Mesendoderm (in vitro differentiated cells): ENCODE results near the gene RAMACL.

Source experiments
- DNase-seq: peaks from one replicate; pipeline ENCODE4 v3.0.0; 2013
- H2AK5ac ChIP-seq: 2 replicates; pipeline ENCODE4 v1.6.1; 2013; ENCODE audit warnings: low read length, inconsistent platforms
- H2BK120ac ChIP-seq: 2 replicates; pipeline ENCODE4 v1.6.1; 2013; ENCODE audit warnings: low read depth, mild to moderate bottlenecking, low read length, moderate library complexity, mixed read lengths
- H2BK15ac ChIP-seq: replicated peaks from 2 replicates; pipeline ENCODE4 v1.6.1; 2013; ENCODE audit warnings: low read depth, mild to moderate bottlenecking, moderate library complexity
- H2BK5ac ChIP-seq: 2 replicates; pipeline ENCODE4 v1.6.1; 2013; ENCODE audit warnings: low read length, inconsistent platforms
- H3K18ac ChIP-seq: 2 replicates; pipeline ENCODE4 v1.6.1; 2013; ENCODE audit warnings: mild to moderate bottlenecking, low read length, mixed read lengths
- H3K23ac ChIP-seq: one replicate; pipeline ENCODE4 v1.6.1; 2013; ENCODE audit warnings: low read length
- H3K27ac ChIP-seq: 2 replicates; pipeline ENCODE4 v1.5.1; 2013; ENCODE audit warnings: low read depth, mild to moderate bottlenecking, inconsistent platforms, low read length, moderate library complexity
- H3K27me3 ChIP-seq: 2 replicates; pipeline ENCODE4 v1.6.1; 2013; ENCODE audit warnings: low read length, control low read depth, mild to moderate bottlenecking, inconsistent platforms; ENCODE audit not compliant: insufficient read depth, poor library complexity
- H3K36me3 ChIP-seq: 2 replicates; pipeline ENCODE4 v1.6.1; 2013; ENCODE audit warnings: low read length, inconsistent platforms; ENCODE audit not compliant: control insufficient read depth, insufficient read depth
- H3K4ac ChIP-seq: one replicate; pipeline ENCODE4 v1.6.1; 2013; ENCODE audit warnings: low read depth, mild to moderate bottlenecking, low read length, moderate library complexity
- H3K4me1 ChIP-seq: 2 replicates; pipeline ENCODE4 v1.6.1; 2013; ENCODE audit warnings: low read depth, low read length, inconsistent platforms; ENCODE audit not compliant: control insufficient read depth
- H3K4me2 ChIP-seq: 2 replicates; pipeline ENCODE4 v1.6.1; 2013; ENCODE audit warnings: low read length
- H3K4me3 ChIP-seq: 2 replicates; pipeline ENCODE4 v1.5.1; 2013; ENCODE audit warnings: mild to moderate bottlenecking, low read length
- H3K56ac ChIP-seq: one replicate; pipeline ENCODE4 v1.6.1; 2013; ENCODE audit warnings: low read length
- H3K79me1 ChIP-seq: 2 replicates; pipeline ENCODE4 v1.6.1; 2013; ENCODE audit warnings: low read length, inconsistent platforms
- H3K79me2 ChIP-seq: 2 replicates; pipeline ENCODE4 v1.6.1; 2013; ENCODE audit warnings: mild to moderate bottlenecking, low read length; ENCODE audit not compliant: control insufficient read depth, insufficient read depth
- H3K9ac ChIP-seq: 2 replicates; pipeline ENCODE4 v1.6.1; 2013; ENCODE audit warnings: low read length, inconsistent platforms
- H4K5ac ChIP-seq: one replicate; pipeline ENCODE4 v1.6.1; 2013; ENCODE audit warnings: low read length
- H4K8ac ChIP-seq: one replicate; pipeline ENCODE4 v1.6.1; 2013; ENCODE audit warnings: low read depth, mild to moderate bottlenecking, control low read depth, low read length, moderate library complexity
- WGBS: extraction: QIAGEN DNeasy Blood & Tissue Kit; methylation state at CpG from one replicate; pipeline ENCODE4 v1.1.7; 2013; ENCODE audit warnings: low lambda C conversion rate, missing lambda C conversion rate; ENCODE audit not compliant: insufficient coverage; ENCODE audit errors: extremely low coverage; 5-methylcytosine and 5-hydroxymethylcytosine counted together

The RAMACL gene

GRCh38 chr6:166625356-166625755 lies 38.9 kb upstream of the RAMACL start:
- Histone ChIP-seq H3K36me3 (no peaks in the 10 kb centered on the region), H3K18ac (no peak overlapping the region), H3K79me2 (peaks cover 3% of the 10 kb centered on the region), H4K5ac (no peak overlapping the region), H3K4me3 (no peak overlapping the region), H3K4ac (no peak overlapping the region), H3K27me3 (no peaks in the 10 kb centered on the region), H3K4me1 (peaks cover 4% of the 10 kb centered on the region), H3K79me1 (peaks cover 7% of the 10 kb centered on the region), H3K27ac (no peak overlapping the region), H2AK5ac (no peak overlapping the region), H3K23ac (no peak overlapping the region), H3K4me2 (no peak overlapping the region), H2BK15ac (no peak overlapping the region), H2BK120ac (no peak overlapping the region), H3K9ac (no peak overlapping the region), H2BK5ac (no peak overlapping the region), H3K56ac (no peak overlapping the region), H4K8ac (no peak overlapping the region)
- WGBS = no CpG with 5 or more reads among the region's 5 CpGs
- DNase-seq = no peak

DNA sequence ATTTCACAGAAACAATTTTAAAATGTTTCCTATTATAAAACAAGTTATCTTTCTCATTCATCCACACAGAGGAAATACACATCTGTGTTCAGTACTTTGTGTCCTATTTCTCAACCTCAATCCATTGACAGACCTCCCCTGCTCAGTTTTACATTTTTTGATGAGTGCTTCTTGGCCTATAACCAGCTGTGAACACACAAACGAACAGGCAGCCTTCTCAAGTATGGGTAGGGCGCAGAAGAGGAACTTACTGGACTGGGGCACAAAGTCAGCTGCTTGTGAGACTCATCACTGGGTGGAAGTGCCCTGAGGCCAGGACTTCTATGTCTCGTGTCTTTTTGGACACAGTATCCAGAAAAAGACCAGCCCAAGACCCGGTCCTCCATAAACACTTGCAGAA lies 37.8 kb upstream of the RAMACL start:
- Histone ChIP-seq H3K4me3 (no peak overlapping the region), H4K8ac (no peak overlapping the region), H3K56ac (no peak overlapping the region), H3K36me3 (no peaks in the 10 kb centered on the region), H3K27me3 (no peaks in the 10 kb centered on the region), H3K4me2 (no peak overlapping the region), H4K5ac (no peak overlapping the region), H3K4ac (no peak overlapping the region), H3K79me2 (peaks cover 3% of the 10 kb centered on the region), H2BK15ac (no peak overlapping the region), H3K23ac (no peak overlapping the region), H3K18ac (no peak overlapping the region), H2BK120ac (no peak overlapping the region), H2BK5ac (no peak overlapping the region), H3K9ac (no peak overlapping the region), H3K4me1 (peaks cover 4% of the 10 kb centered on the region), H2AK5ac (no peak overlapping the region), H3K27ac (no peak overlapping the region), H3K79me1 (peaks cover 7% of the 10 kb centered on the region)
- WGBS = no CpG with 5 or more reads among the region's 4 CpGs
- no peak for DNase-seq

DNA sequence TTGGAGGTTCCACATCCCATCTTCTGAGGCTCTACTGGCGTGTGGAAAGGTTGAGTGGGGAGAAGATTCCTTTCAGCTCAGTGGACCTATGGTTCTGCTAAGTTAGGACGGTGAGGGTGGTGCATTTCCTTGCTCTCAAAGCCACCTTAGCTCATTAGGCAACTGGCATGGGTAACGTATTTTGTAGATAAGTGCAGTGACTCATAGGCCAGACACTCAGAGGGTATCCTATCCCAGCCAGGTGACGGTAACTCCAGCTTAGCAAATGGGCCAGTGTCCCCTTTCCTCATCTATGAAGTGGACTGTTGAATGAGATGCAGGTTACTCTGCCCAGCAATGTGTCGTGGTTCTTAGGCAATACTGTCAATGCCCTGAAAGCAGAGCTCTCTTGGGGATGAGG lies 36.8 kb upstream of the RAMACL start:
- no peak overlapping the region for H3K27ac ChIP-seq
- H3K4me2 ChIP-seq = no peak overlapping the region
- H2BK15ac ChIP-seq = no peak overlapping the region
- H2AK5ac ChIP-seq = no peak overlapping the region
- no peaks in the 10 kb centered on the region for H3K27me3 ChIP-seq
- H4K8ac ChIP-seq = no peak overlapping the region
- no CpG with 5 or more reads among the region's 5 CpGs for WGBS
- no peak overlapping the region for H3K18ac ChIP-seq
- no peaks in the 10 kb centered on the region for H3K36me3 ChIP-seq
- no peak overlapping the region for H3K56ac ChIP-seq
- H2BK120ac ChIP-seq = no peak overlapping the region
- DNase-seq = peak; percentile 33
- no peak overlapping the region for H3K4me3 ChIP-seq
- no peak overlapping the region for H4K5ac ChIP-seq
- peaks cover 7% of the 10 kb centered on the region for H3K79me1 ChIP-seq
- H3K9ac ChIP-seq = no peak overlapping the region
- no peak overlapping the region for H2BK5ac ChIP-seq
- peaks cover 4% of the 10 kb centered on the region for H3K4me1 ChIP-seq
- no peak overlapping the region for H3K4ac ChIP-seq
- no peak overlapping the region for H3K23ac ChIP-seq
- peaks cover 3% of the 10 kb centered on the region for H3K79me2 ChIP-seq

GRCh38 chr6:166621114-166621540 lies 34.6 kb upstream of the RAMACL start:
- no peak overlapping the region for H3K9ac ChIP-seq
- H3K4me1 ChIP-seq = peaks cover 4% of the 10 kb centered on the region
- no peaks in the 10 kb centered on the region for H3K36me3 ChIP-seq
- H3K27ac ChIP-seq = no peak overlapping the region
- no peak overlapping the region for H3K18ac ChIP-seq
- WGBS = no CpG with 5 or more reads among the region's 6 CpGs
- no peak overlapping the region for H4K5ac ChIP-seq
- H3K79me2 ChIP-seq = peaks cover 9% of the 10 kb centered on the region
- no peak overlapping the region for H3K4me3 ChIP-seq
- no peak overlapping the region for H4K8ac ChIP-seq
- no peak overlapping the region for H3K23ac ChIP-seq
- no peak overlapping the region for H3K4me2 ChIP-seq
- H3K27me3 ChIP-seq = no peaks in the 10 kb centered on the region
- H3K79me1 ChIP-seq = peaks cover 10% of the 10 kb centered on the region
- no peak overlapping the region for H2BK120ac ChIP-seq
- peak; percentile 52 for DNase-seq
- no peak overlapping the region for H3K4ac ChIP-seq
- H2BK5ac ChIP-seq = no peak overlapping the region
- H2BK15ac ChIP-seq = no peak overlapping the region
- no peak overlapping the region for H2AK5ac ChIP-seq
- peak overlapping the region; percentile 20 for H3K56ac ChIP-seq

GRCh38 chr6:166620478-166621113 lies 34.1 kb upstream of the RAMACL start:
- H2BK5ac ChIP-seq = no peak overlapping the region

DNA sequence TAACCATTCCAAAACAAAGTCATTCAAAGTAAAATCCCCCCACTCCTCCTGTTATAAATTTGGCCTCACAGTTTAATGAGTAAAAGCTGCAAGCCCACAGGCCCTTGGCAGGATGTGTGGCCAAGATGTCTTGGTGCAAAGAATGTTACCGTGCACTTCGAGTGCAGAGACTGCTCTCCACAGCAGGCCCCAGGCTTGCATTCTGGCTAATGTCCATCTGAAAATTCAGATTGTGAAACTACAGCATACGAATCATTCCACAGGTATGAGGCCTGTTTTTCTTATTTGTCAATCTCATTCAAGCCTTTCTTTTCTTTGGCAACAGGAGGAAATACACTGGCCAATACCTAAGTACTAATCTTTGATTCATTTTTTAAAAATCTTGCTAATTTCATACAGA lies 33.4 kb upstream of the RAMACL start:
- Histone ChIP-seq H3K56ac (no peak overlapping the region), H3K4me1 (peaks cover 8% of the 10 kb centered on the region), H3K27ac (no peak overlapping the region)

More at GRCh38 chr6:166620478-166621113, 34.1 kb upstream of the RAMACL start:
- no peak for DNase-seq
- Histone ChIP-seq H3K4ac (no peak overlapping the region), H3K18ac (no peak overlapping the region), H4K5ac (no peak overlapping the region), H2BK15ac (no peak overlapping the region), H3K56ac (peak overlapping the region; percentile 20), H3K27me3 (no peaks in the 10 kb centered on the region), H3K4me1 (peaks cover 5% of the 10 kb centered on the region), H3K23ac (peak overlapping the region; percentile 19), H2AK5ac (no peak overlapping the region), H4K8ac (no peak overlapping the region), H3K27ac (no peak overlapping the region), H3K79me2 (peaks cover 11% of the 10 kb centered on the region), H2BK120ac (no peak overlapping the region), H3K4me2 (no peak overlapping the region), H3K4me3 (no peak overlapping the region), H3K79me1 (peaks cover 10% of the 10 kb centered on the region), H3K36me3 (no peaks in the 10 kb centered on the region), H3K9ac (no peak overlapping the region)
- no CpG with 5 or more reads among the region's 8 CpGs for whole genome bisulfite sequencing

More for the DNA sequence above, 33.4 kb upstream of the RAMACL start:
- no peak overlapping the region for H3K23ac ChIP-seq
- H2BK120ac ChIP-seq = no peak overlapping the region
- peaks cover 12% of the 10 kb centered on the region for H3K79me1 ChIP-seq
- no peak overlapping the region for H4K5ac ChIP-seq
- H3K9ac ChIP-seq = no peak overlapping the region
- no peaks in the 10 kb centered on the region for H3K36me3 ChIP-seq
- no peak overlapping the region for H3K4ac ChIP-seq
- WGBS = no CpG with 5 or more reads among the region's 3 CpGs
- H2BK15ac ChIP-seq = no peak overlapping the region
- no peak for DNase-seq
- H3K4me2 ChIP-seq = no peak overlapping the region
- no peak overlapping the region for H2BK5ac ChIP-seq
- no peaks in the 10 kb centered on the region for H3K27me3 ChIP-seq
- no peak overlapping the region for H2AK5ac ChIP-seq
- H3K18ac ChIP-seq = no peak overlapping the region
- H3K79me2 ChIP-seq = peaks cover 12% of the 10 kb centered on the region
- H4K8ac ChIP-seq = no peak overlapping the region
- H3K4me3 ChIP-seq = no peak overlapping the region
